Measurements from ENCODE around the gene FAF1.

FAF1 gene

GRCh38 chr1:50646526-50646925 is 313.5 kb downstream of the FAF1 start:
- no peak for TF ChIP-seq ZBTB7A (IDR thresholded peaks at IDR 0.05; ENCODE audit: low read depth)
- no peak for TF ChIP-seq NFIC (IDR thresholded peaks at IDR 0.05)
- no peak for TF ChIP-seq CREB1 (IDR thresholded peaks at IDR 0.05; ENCODE audit: low read depth)
- no peak for TF ChIP-seq EGR1 (IDR thresholded peaks at IDR 0.05)
- TF ChIP-seq USF1 (IDR thresholded peaks at IDR 0.05) = no peak

- TF ChIP-seq TAF1 (IDR thresholded peaks at IDR 0.05; ENCODE audit: low read depth) (no peak), REST (IDR thresholded peaks at IDR 0.05; ENCODE audit: low read depth) (no peak), EGR1 (IDR thresholded peaks at IDR 0.05) (no peak), NFIC (IDR thresholded peaks at IDR 0.05) (no peak), ZBTB7A (IDR thresholded peaks at IDR 0.05; ENCODE audit: low read depth) (no peak), FOXM1 (IDR thresholded peaks at IDR 0.05; ENCODE audit: borderline replicate concordance, low read depth) (no peak), RAD21 (IDR thresholded peaks at IDR 0.05; ENCODE audit: low read depth) (no peak), USF1 (IDR thresholded peaks at IDR 0.05) (no peak), CEBPB (IDR thresholded peaks at IDR 0.05) (no peak), CREB1 (IDR thresholded peaks at IDR 0.05; ENCODE audit: low read depth) (no peak), YY1 (IDR thresholded peaks at IDR 0.05; ENCODE audit: low read depth) (no peak), TCF12 (IDR thresholded peaks at IDR 0.05; ENCODE audit: low read depth) (no peak)
These were observed 314.9 kb downstream of the FAF1 start for GRCh38 chr1:50645139-50645538.

- TF ChIP-seq CREB1 (IDR thresholded peaks at IDR 0.05; ENCODE audit: low read depth) (no peak), REST (IDR thresholded peaks at IDR 0.05; ENCODE audit: low read depth) (no peak), EGR1 (IDR thresholded peaks at IDR 0.05) (no peak), MAX (IDR thresholded peaks at IDR 0.05) (no peak), ZBTB7A (IDR thresholded peaks at IDR 0.05; ENCODE audit: low read depth) (no peak), TEAD4 (IDR thresholded peaks at IDR 0.05) (no peak), USF1 (IDR thresholded peaks at IDR 0.05) (no peak), RAD21 (IDR thresholded peaks at IDR 0.05; ENCODE audit: low read depth) (no peak), TAF1 (IDR thresholded peaks at IDR 0.05; ENCODE audit: low read depth) (no peak)
These were observed 315.5 kb downstream of the FAF1 start for GRCh38 chr1:50644447-50645105.

- TF ChIP-seq YY1 (IDR thresholded peaks at IDR 0.05; ENCODE audit: low read depth) (no peak), TCF12 (IDR thresholded peaks at IDR 0.05; ENCODE audit: low read depth) (no peak), EGR1 (IDR thresholded peaks at IDR 0.05) (no peak), ZBTB7A (IDR thresholded peaks at IDR 0.05; ENCODE audit: low read depth) (no peak), EP300 (IDR thresholded peaks at IDR 0.05; ENCODE audit: borderline replicate concordance) (no peak), RAD21 (IDR thresholded peaks at IDR 0.05; ENCODE audit: low read depth) (no peak), REST (IDR thresholded peaks at IDR 0.05; ENCODE audit: low read depth) (no peak), TAF1 (IDR thresholded peaks at IDR 0.05; ENCODE audit: low read depth) (no peak), NFIC (IDR thresholded peaks at IDR 0.05) (no peak)
These were observed 322.6 kb downstream of the FAF1 start for GRCh38 chr1:50637460-50637859.

GRCh38 chr1:50634251-50634650 is 325.8 kb downstream of the FAF1 start:
- TF ChIP-seq FOXM1 (IDR thresholded peaks at IDR 0.05; ENCODE audit: borderline replicate concordance, low read depth) (no peak), ZBTB7A (IDR thresholded peaks at IDR 0.05; ENCODE audit: low read depth) (no peak), YY1 (IDR thresholded peaks at IDR 0.05; ENCODE audit: low read depth) (no peak), USF1 (IDR thresholded peaks at IDR 0.05) (no peak), TCF12 (IDR thresholded peaks at IDR 0.05; ENCODE audit: low read depth) (no peak), TAF1 (IDR thresholded peaks at IDR 0.05; ENCODE audit: low read depth) (no peak), NFIC (IDR thresholded peaks at IDR 0.05) (no peak), EGR1 (IDR thresholded peaks at IDR 0.05) (no peak), MAX (IDR thresholded peaks at IDR 0.05) (no peak), CEBPB (IDR thresholded peaks at IDR 0.05) (no peak), TEAD4 (IDR thresholded peaks at IDR 0.05) (no peak), REST (IDR thresholded peaks at IDR 0.05; ENCODE audit: low read depth) (no peak), RAD21 (IDR thresholded peaks at IDR 0.05; ENCODE audit: low read depth) (no peak), CREB1 (IDR thresholded peaks at IDR 0.05; ENCODE audit: low read depth) (no peak), EP300 (IDR thresholded peaks at IDR 0.05; ENCODE audit: borderline replicate concordance) (no peak)
